Measurements from ENCODE around the gene FAM90A26.
"Not testable (repeated sequence)": the region's sequence is repeated elsewhere in the genome, so short reads cannot be mapped to it uniquely, and the experiment has no call there.

The FAM90A26 gene, protein sequence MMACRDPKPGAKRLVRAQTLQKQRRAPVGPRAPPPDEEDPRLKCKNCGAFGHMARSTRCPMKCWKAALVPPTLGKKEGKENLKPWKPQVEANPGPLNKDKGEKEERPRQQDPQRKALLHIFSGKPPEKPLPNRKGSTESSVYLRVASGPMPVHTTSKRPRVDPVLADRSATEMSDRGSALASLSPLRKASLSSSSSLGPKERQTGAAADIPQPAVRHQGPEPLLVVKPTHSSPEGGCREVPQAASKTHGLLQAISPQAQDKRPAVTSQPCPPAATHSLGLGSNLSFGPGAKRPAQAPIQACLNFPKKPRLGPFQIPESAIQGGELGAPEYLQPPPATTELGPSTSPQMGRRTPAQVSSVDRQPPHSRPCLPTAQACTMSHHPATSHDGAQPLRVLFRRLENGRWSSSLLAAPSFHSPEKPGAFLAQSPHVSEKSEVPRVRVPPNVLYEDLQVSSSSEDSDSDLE

GRCh38 chr4:9169791-9170459, at the start of gene FAM90A26:
FAM90A26 (plus strand) TSS chr4:9170409; CDS start chr4:9173173, 2,764 bp downstream.
- not testable (repeated sequence) for DNase-seq

DNA sequence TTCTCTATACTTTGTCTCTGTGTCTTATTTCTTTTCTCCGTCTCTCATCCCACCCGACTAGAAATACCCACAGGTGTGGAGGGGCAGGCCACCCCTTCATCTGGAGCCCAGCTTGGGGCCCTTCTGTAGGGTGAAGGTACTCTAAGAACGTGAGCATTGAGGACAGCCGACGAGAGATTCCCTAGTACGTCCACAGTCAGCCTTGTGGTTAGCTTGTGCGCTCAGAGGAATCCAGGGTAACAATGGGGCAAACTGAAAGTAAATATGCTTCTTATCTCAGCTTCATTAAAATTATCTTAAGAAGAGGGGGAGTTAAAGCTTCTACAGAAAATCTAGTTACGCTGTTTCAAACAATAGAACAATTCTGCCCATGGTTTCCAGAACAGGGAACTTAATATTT, 47.5 kb upstream of the FAM90A26 start:
- not testable (repeated sequence) for DNase-seq

GRCh38 chr4:9123572-9124007, 46.6 kb upstream of the FAM90A26 start:
- peak; percentile 58 for DNase-seq

DNA sequence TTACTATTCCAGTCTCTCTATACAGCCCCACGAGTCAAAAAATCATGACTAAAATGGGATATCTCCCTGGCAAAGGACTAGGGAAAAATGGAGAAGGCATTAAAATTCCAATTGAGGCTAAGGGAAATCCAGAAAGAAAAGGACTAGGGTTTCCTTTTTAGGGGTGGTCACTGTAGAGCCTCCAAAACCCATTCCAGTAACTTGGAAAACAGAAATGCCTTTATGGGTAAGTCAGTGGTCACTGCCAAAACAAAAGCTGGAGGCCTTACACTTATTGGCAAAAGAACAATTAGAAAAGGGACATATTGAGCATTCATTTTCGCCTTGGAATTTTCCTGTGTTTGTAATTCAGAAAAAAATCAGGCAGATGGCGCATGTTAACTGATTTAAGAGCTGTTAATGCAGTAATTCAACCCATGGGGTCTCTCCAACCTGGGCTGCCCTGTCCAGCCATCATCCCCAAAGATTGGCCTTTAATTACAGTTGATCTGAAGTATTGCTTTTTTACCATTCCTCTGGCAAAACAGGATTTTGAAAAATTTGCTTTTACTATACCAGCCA, 44.5 kb upstream of the FAM90A26 start:
- not testable (repeated sequence) for DNase-seq

- not testable (repeated sequence) for DNase-seq
Measured at GRCh38 chr4:9131420-9131819, 38.8 kb upstream of the FAM90A26 start.

- not testable (repeated sequence) for DNase-seq
Measured at GRCh38 chr4:9132849-9133248, 37.4 kb upstream of the FAM90A26 start.

GRCh38 chr4:9134011-9134410, 36.2 kb upstream of the FAM90A26 start:
- not testable (repeated sequence) for DNase-seq

DNA sequence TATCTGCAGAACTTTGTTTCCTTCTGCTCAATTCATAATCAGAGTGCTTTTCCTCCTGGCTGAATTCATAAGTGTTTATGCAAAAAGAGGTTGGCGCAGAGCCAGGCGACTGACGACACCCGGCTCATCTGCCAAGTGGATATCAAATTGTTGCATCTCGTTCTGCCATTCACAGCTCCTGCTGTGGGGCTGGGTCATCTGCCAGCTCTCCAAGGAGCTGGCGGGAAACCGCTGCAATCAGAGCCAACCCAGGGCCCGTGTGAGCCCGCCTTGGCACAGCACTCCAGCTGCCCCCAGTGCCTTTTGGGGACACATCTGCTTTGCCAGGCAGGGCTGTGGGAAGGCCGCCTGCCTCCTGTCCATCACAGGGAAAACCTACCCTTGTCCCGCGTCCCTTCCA, 35.7 kb upstream of the FAM90A26 start:
- not testable (repeated sequence) for DNase-seq

GRCh38 chr4:9141050-9141449, 29.2 kb upstream of the FAM90A26 start:
- not testable (repeated sequence) for DNase-seq

- not testable (repeated sequence) for DNase-seq
Measured at GRCh38 chr4:9142786-9143185, 27.4 kb upstream of the FAM90A26 start.

GRCh38 chr4:9143421-9144080, 26.7 kb upstream of the FAM90A26 start:
- DNase-seq: no peak

DNA sequence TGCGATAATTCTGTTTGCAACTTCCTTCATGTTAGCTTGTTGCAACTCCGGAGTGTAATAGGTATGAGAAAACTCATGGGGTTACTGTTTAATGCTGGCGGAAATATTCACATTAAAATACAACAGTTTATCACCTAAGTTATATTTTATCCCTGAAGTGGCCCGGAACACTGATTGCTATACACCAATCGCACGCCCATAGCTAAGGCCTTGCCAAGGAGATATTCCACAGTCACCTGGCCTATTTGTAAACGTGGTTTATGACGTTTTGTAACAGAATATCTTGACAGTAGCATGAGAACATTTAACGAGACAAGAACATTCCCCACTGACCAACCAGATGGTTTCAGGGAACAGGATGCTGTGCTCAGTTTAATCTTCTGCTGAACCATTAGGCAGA, 23.2 kb upstream of the FAM90A26 start:
- peak; percentile 0 for DNase-seq

DNA sequence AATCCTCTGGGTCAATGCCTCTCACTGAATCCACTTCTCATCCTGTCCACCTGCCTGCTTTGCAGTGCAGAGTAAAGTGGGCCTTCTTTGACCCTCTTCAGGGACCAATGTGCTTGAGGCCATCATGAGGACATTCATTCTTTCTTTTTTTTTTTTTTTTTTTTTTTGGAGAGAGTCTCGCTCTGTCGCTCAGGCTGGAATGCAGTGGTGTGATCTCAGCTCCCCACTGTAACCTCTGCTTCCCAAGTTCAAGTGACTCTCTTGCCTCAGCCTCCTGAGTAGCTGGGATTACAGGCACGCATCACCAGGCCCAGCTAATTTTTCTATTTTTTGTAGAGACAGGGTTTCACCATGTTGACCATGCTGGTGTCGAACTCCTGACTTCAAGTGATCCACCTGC, 22.8 kb upstream of the FAM90A26 start:
- not testable (repeated sequence) for DNase-seq

GRCh38 chr4:9148611-9149409, 21.4 kb upstream of the FAM90A26 start:
- not testable (repeated sequence) for DNase-seq

DNA sequence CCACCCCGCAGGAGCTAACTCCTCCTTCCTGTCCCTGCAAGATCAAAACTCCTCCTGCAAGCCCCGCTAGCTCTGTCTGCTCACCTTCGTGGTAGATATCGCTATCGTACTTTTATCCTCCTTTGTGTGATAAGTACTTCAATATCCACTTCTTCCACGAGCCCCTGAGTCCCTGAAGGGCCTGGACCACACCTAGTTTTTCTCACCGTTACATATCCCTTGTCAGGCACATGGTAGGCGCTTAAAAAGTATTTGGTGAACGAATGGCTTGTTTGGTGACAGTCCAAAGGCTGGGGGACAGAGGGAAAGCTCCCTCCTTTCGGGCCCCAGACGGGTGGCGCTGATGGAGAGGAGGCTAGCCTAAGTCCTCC, 18.4 kb upstream of the FAM90A26 start:
- DNase-seq: not testable (repeated sequence)

DNA sequence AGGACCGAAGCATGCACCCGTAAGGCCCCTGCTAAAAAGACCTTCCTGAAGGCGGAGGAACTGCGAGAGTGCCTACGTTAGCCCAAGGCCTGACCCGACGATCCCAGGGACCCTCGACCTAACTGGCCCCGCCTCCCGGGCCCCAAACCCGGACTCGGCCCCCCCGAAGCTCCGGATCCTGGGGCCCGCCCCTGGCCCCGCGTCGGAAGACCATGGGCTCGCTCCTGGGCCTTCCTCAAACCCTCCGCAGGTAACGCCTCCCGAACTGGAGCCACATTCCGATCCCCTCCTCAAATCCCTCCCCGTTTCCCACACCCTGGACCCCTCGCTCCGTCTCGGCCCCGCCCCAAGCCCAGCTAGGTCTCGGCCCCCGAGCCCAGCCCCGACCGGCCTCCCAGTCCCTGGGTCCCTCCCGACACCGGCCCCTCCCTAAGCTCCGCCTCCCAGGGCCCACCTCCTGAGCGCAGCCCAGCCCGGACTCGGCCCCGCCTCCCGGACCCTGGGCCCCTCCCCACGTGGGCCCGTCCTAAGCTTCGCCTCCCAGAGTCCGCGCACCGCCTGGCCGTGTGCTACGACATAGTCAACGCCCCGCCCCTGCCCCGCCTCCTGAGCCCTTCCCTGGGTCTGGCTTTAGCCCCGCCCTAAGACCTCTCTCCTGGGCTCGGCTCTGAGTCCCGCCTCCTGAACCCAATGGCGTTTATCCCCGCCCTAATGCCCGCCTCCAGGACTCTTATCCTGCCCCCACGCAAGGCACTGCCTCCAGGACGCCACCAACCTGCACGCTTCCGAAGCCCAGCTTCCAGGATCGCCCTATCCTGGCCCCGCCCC, 17.8 kb upstream of the FAM90A26 start:
- peak; percentile 94 for DNase-seq

- DNase-seq: peak; percentile 98
Measured at GRCh38 chr4:9153008-9153570, 17.1 kb upstream of the FAM90A26 start.

GRCh38 chr4:9153571-9154157, 16.5 kb upstream of the FAM90A26 start:
- peak; percentile 43 for DNase-seq

- not testable (repeated sequence) for DNase-seq
Measured at GRCh38 chr4:9155101-9155886, 14.9 kb upstream of the FAM90A26 start.

GRCh38 chr4:9158392-9158791, 11.8 kb upstream of the FAM90A26 start:
- not testable (repeated sequence) for DNase-seq
